Stimulated activated CD4-positive, alpha-beta T cell treated with anti-CD3 and anti-CD28 coated beads, Interleukin-1b, Interleukin-23, amount 100 ng/mL, for 24 hours (primary cell): ENCODE data around the gene B4GALNT2.
A peak's percentile ranks its signal among the peaks of the same experiment; 100 is the strongest.

Source experiments
- DNase-seq, 4 experiments: peaks; one replicate each; pipeline ENCODE4 v3.0.0-alpha.2; 2020; ENCODE audit warnings: low read depth in 4 of 4, low spot score in 1 of 4

B4GALNT2 gene

GRCh38 chr17:49209061-49209571 lies 76.5 kb downstream of the B4GALNT2 start:
- no peak for DNase-seq

- DNase-seq, result peak in 3 of 4 experiments; percentile 34 to 64 (median 46)
Observed at GRCh38 chr17:49210158-49211029, 77.8 kb downstream of the B4GALNT2 start, which contains the start of the genes ABI3 and GNGT2. ABI3 (plus strand) TSS chr17:49210707; CDS start chr17:49210725, 18 bp downstream. GNGT2 (minus strand) TSS chr17:49210574; CDS start chr17:49207422, 3,152 bp downstream.

- DNase-seq, result no peak
Observed at GRCh38 chr17:49213399-49213798, 80.8 kb downstream of the B4GALNT2 start.

GRCh38 chr17:49213847-49214246 lies 81.3 kb downstream of the B4GALNT2 start:
- DNase-seq, result no peak

- DNase-seq, result no peak
Observed at GRCh38 chr17:49214676-49215360, 82.2 kb downstream of the B4GALNT2 start.

- DNase-seq, result no peak
Observed at GRCh38 chr17:49216482-49216881, 83.9 kb downstream of the B4GALNT2 start.

- no peak for DNase-seq
Observed at GRCh38 chr17:49216953-49217650, 84.5 kb downstream of the B4GALNT2 start.

- DNase-seq, result no peak
Observed at GRCh38 chr17:49217651-49218413, 85.3 kb downstream of the B4GALNT2 start.

GRCh38 chr17:49218941-49219913 lies 86.7 kb downstream of the B4GALNT2 start:
- no peak for DNase-seq

- no peak for DNase-seq
Observed at GRCh38 chr17:49219987-49220386, 87.4 kb downstream of the B4GALNT2 start.

GRCh38 chr17:49223168-49223516 lies 90.6 kb downstream of the B4GALNT2 start:
- no peak for DNase-seq

GRCh38 chr17:49223517-49224197 lies 91.1 kb downstream of the B4GALNT2 start:
- peak in 3 of 4 experiments; percentile 57 to 62 (median 60) for DNase-seq

- peak in 1 of 4 experiments; percentile 40 for DNase-seq
Observed at GRCh38 chr17:49224198-49224996, 91.8 kb downstream of the B4GALNT2 start.

- no peak for DNase-seq
Observed at GRCh38 chr17:49224997-49225337, 92.4 kb downstream of the B4GALNT2 start.

GRCh38 chr17:49225554-49226236 lies 93.1 kb downstream of the B4GALNT2 start:
- no peak for DNase-seq
